GM18498 (cell line): ENCODE measurements around the gene AGO1.
"Not testable (repeated sequence)": the region's sequence is repeated elsewhere in the genome, so short reads cannot be mapped to it uniquely, and the experiment has no call there.

ENCODE experiments used
- ATAC-seq: cut with Tn5 transposase; IDR thresholded peaks from one replicate; pipeline ENCODE4 v1.9.1; 2021; ENCODE audit warnings: mild to moderate bottlenecking, moderate library complexity; ENCODE audit not compliant: unreplicated experiment

Gene AGO1

DNA sequence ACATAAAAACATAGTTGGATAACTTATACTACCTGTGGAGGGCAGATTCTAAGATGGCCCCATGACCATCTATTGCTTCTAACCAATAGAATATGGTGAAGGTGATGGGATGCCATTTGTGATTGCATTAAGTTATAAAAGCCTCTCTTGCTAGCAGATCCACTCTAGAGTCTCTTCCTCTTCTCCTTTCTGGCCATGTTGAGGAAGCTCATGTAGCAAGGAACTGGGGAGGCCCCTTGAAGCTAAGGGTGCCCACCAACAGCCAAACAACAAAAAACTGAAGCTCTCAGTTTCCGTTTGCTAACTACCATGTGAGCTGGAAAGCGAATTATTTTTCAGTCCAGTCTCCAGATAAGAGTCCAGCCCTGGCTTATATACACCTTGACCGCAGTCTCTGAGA is 16.0 kb upstream of the AGO1 start:
- no peak for ATAC-seq

DNA sequence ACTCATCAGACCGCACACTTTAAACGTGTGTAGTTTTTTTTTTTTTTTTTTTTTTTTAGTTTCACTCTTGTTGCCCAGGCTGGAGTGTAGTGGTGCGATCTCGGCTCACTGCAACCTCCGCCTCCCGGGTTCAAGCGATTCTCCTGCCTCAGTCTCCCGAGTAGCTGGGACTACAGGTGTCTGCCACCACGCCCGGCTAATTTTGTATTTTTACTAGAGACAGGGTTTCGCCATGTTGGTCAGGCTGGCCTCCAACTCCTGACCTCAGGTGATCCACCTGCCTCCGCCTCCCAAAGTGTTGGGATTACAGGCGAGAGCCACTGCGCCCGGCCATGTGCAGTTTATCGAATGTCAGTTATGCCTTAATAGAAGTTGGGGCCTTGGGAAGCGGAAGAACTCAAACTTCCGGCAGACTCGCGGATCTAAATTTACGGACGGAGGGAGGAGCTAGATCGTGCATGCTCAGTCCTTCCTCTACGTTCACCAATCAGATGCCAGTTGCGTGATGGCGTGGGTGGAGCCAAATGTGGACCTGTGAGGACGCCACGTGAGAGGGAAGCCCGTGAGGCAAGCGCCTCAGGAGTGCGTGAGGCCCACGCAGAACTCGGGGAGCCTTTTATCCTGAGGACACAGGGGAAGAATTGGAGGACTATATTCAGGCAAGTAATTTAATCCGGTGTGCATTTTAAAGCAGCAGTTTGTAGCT is 13.6 kb upstream of the AGO1 start:
- not testable (repeated sequence) for ATAC-seq

DNA sequence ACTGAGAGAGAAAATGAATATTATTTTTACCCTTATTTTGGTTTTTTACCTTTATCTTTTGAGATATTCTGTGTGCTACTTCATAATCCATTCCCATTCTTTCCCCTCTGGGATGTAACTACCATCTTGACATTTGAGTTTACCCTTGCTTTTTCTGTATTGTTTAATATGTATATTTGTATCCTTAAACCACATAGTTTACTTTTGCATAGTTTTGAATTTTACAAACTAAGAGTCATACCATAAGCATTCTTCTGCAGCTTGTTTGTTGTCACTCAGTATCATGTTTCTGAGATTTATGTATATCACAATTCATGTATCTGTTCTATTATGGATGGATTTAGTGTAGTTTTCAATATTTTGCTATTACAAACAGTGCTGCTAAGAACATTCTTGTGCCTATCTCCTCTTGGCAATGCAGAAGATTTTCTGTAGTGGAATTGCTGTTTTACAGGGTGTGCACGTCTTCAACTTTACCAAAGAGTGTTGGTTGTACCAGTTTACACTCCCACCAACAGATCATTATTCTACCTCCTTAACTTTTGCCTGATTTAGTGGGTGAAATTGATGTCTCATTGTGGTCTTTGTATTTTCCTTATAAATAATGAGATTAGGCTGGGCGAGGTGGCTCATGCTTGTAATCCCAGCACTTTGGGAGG is 12.2 kb upstream of the AGO1 start:
- ATAC-seq = no peak

DNA sequence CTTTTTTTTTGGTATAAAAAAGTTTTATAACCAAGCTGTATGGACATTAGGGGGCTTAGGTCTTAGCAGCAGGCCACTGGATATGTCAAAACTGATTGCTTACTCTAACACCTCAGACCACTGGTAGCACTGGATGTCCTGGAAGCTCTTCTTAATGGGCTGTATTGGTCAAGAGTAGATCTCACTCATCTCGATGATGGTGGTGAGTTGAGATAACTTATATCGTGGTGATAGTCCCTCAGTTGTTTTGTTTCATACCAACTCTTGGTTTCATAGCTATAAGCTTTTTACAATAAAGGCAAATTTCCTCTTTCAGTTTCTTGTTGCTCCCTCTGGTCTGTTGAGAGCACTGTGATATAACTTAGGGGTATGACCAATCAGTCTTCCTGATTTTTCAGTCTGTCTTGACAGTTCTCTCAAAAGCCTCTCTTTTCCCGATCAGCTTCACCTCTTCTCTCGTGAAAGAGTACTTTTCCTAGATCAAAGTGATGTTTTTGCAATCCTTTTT is 9.7 kb upstream of the AGO1 start:
- ATAC-seq = no peak

DNA sequence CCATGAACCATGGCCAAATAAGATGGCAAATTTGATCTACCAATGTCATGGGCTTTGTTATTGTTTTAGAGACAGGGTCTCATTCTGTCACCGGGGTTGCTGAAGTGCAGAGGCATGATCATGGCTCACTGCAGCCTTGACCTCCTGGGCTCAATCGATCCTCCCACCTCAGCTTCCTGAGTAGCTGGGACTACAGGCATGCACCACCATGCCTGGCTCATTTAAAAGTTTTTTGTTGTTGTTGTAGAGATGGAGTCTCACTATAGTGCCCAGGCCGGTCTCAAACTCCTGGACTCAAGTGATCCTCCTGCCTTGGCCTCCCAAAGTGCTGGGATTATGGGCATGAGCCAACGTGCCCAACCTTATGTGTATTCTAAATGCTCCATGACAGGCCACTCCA is 8.9 kb upstream of the AGO1 start:
- not testable (repeated sequence) for ATAC-seq

DNA sequence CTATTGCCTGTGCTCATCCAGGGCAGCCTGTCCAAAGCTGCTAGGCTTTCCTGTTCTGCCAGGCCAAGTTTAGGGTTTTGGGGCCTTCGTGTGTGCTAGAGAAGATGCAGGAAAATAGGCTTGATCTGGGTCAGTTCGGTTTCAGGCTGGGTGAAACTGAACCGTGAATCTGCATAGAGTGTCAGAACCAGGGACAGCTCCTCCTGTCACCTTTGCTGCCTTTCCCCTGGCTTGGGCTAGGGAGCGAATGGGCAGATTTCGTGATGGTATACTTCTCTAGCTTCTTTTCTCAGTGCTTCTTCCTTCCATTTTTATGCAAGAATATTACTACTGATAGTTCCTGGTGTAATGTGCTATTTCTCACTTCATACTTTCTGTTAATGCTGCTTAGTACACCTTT is 6.0 kb upstream of the AGO1 start:
- no peak for ATAC-seq

DNA sequence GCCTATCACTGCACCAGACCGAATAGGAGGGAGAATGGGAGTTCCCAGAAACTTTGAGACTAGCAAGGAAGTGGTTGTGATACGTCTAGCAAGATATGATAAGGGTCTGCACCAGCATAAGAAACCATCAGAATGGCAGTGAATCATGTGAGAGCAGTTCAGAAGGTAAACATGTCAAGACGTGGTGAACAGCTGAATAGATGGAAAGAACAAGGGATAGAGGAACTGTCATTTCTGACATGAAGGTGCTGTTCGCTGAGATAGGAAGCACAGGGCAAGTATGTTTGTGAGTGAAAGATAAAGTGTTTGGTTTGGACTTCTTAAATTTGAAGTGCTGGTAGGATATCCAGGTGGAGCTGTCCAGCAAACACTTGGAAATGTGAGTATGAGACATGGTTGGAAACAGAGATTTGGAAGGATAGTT is 1.1 kb upstream of the AGO1 start:
- no peak for ATAC-seq

DNA sequence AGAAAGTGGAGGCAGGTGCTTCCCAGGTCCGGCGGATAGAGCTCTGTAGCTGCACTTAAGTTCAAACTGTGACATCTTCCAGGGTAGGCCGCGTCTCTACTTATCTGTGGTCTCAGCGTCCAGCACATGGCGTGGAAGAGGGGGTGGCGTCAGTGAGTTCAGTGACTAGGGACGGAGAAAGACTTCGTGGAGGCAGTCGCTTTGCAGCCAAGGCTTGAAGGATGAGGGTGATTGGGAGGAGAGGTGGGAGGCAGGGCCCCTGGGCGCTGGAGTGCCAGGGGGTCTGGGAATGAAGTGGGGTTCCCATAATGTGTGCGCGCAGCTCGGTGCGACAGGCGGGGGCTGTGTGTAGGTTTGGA is 444 bp upstream of the AGO1 start:
- no peak for ATAC-seq

DNA sequence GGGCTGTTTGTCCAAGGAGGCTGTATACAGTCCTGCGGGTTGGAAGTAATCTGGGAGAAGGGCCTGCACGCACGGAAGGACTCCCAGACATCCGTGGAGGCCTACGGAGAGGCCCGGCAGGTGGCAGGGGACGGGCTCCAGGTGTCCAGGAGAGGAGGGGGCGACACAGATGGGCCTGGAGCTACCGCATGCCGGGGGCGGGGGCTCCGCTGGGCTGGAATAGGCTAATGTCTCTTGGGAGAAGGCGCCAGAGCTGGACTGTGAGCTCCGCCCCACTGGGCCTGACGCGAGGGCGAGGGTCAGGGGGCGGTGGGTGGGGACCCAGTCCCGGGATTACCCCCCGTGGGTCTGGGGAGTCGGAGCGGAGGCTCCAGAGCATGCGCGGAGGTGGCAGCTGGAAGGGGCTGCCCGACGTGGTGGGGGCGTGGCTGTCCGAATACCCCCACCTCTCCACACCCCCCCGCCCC is 659 bp downstream of the AGO1 start:
- ATAC-seq = peak; percentile 25

DNA sequence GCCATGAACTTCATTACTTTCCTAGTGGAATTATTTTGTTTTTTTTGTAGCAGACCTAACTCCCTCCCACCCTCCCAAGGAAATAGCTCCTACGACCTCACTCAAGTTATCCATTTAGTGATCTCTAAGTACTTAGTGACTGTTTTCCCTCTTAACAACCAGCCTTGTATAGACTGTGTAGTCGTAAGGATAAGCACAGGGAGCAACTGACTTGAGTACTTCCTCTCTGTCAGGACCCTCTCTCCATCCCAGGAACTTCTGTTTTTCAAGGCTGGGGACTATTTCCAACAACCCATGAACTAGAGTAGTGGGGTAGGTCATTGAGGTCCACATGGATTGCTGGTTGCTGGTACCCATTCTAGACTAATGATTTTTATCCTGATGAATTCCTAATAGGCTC is 1.9 kb downstream of the AGO1 start:
- no peak for ATAC-seq

DNA sequence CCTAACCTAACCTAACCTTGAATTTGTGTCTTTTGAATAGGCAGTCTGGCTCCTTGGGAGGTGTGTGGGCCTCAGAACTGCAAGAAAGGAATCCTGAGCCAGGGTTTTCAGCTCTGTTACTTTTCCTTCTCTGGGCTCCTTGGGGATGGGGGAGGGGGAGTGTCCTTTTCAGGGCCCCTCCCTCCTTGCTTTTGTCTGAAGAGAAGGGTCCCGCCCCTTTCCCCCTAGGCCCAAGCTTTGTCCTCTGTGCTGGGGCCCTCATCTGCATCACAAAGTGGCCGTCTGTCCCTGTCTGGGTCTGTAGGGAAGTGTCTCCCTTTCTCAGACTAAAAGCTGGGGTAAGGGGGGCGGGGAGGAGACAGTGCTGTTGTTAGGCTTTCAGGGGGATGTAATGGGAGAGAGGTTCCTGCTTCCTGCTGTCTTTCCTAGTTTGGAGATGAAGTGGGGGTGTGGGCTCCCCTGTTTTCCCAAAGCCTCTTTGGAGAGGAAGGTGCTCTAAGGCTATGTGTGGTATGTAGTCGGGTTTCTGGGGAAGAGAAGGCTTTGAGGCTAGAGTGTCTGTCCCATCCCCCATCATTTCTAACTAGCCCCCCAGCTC is 3.1 kb downstream of the AGO1 start:
- ATAC-seq = no peak

DNA sequence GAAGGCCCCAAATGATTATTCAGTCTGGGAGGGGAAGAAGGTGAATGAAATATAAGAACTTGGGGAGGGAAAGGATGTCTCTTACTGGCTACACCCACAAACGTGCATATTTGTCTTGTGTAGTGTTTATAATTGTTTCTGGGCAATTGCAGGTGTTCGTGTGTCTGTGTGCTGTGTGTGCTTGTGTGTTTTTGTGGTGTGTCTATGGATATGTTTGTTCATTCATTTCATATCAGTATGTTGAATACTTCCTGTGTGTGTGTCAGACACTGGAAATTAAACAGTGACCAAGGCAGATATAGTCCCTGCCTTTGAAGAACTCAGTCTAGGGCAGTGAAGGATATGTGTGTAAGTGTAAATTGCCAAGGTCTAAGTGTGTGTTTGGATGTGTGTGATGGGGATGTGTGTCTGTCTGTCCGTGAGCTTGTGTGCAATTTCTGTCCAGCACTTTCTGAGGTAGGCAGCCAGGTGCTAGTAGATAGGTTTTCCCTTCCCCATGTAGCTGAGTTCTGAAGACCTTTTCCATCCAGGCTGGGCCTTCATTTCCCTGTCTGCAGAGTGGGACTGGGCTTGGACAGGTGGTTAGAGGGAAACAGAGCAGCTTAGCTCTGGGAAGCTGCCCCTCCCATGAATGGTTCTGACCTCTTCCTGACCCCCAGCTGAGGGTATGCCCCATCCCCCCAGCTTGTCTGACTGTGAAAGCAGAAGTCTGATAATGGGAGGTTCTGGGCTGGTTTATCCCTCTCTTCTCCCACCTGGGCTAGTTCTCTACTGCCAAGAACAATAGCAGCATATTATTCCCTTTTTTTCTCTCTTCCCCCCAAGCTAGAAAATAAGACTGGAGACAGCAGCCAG is 3.8 kb downstream of the AGO1 start:
- ATAC-seq = no peak

DNA sequence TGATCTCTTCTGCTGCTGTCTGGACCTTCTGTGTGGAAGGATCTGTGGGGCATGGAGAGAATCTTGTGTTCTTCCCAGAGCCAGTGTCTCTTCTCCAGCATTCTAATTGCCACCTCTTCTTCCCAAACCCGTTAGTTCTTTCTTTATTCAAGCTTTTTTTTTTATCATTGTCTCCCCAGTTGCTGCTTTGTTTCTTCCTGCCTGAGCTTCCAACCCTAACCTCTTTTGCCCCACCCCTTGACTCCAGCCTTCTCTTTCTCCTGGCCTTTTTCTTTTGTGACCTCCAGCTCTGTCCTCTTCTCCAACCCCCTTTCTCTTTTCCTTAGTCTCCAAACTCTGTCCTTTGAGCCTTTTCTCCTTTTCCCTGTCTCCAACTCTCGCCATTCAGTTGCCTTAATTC is 4.5 kb downstream of the AGO1 start:
- ATAC-seq = no peak

DNA sequence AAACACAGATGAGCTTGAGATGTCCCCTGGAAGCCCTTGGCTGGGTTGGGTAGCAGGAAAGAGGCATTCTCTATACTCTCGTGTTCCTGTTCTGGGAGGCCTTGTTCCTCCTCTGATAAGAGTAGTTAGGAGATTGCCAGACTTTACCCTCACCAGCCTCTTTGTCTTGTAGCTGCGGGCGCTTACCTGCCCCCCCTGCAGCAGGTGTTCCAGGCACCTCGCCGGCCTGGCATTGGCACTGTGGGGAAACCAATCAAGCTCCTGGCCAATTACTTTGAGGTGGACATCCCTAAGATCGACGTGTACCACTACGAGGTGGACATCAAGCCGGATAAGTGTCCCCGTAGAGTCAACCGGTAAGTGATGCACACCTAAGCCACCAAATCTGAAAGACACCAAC is 5.2 kb downstream of the AGO1 start:
- ATAC-seq = no peak

DNA sequence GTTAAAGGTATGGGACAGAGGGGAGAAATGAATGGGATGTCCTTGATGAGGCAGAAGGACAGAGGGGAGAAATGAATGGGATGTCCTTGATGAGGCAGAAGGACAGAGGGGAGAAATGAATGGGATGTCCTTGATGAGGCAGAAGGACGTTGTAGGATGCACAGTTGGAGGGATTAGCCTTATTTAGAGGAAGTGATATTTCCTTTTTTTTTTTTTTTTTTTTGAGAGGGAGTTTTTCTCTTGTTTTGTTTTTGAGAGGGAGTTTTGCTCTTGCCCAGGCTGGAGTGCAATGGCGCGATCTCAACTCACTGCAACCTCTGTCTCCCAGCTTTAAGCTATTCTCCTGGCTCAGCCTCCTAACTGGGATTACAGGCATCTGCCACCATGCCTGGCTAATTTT is 6.0 kb downstream of the AGO1 start:
- ATAC-seq = not testable (repeated sequence)

DNA sequence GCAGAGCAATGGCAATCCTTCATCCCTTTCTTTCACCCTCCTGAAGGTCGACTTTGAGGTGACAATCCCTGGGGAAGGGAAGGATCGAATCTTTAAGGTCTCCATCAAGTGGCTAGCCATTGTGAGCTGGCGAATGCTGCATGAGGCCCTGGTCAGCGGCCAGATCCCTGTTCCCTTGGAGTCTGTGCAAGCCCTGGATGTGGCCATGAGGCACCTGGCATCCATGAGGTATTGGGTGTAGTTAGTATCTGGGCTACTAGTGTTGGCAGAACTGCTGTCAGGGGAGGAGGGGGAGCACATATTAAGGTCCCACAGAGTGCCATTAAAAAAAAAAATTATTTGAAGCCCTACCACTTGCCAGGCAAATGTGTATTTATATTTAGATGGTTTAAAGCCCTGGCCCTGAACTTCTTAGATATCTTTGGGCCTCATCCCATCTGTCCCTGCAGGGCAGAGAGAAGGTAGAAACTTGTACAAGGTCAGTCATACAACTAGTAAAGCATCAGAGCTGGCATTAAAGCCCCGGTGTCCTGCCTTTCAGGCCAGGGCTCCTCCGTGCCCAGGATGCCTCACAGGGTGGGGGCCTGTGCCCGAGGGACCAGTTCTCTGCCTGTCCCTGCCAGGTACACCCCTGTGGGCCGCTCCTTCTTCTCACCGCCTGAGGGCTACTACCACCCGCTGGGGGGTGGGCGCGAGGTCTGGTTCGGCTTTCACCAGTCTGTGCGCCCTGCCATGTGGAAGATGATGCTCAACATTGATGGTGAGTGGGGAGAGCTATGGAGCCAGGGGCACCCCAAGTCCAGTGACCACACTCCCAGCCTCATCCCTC is 10.3 kb downstream of the AGO1 start:
- ATAC-seq = no peak

DNA sequence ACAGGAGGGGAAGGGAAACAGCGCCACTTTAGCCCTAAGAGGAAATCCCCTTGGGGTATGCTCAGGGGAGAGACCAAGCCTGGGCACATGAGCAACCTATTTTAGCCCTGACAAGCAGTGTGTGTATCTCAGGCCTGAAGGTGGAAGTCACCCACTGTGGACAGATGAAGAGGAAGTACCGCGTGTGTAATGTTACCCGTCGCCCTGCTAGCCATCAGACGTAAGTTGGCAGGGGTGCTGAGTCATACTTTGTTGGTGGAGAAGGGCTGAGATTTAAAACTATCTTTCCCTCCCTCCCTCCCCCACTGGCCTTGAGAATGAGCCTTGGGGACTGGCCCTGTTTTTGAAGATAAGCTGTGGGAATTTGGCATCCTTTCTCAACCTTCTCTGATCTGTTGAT is 11.2 kb downstream of the AGO1 start:
- ATAC-seq = no peak

DNA sequence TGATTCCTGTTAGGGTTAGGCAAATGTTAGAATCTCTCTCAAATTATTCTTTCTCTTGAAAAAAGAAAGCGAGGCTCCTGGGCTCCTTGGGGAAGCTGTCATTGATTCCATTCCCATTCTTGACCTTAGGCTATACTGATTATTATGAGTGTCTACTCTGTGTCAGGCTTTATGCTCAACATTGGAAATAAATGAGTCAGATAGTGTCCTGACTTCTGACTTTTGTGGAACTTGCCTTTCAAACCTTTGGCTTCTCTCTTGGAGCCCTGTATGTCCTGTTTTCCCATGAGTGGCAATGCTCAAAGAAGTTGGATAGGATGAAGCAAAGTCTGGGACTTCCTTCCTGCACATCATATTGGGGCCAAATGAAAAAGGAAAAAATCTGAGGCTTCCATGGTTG is 11.6 kb downstream of the AGO1 start:
- no peak for ATAC-seq

DNA sequence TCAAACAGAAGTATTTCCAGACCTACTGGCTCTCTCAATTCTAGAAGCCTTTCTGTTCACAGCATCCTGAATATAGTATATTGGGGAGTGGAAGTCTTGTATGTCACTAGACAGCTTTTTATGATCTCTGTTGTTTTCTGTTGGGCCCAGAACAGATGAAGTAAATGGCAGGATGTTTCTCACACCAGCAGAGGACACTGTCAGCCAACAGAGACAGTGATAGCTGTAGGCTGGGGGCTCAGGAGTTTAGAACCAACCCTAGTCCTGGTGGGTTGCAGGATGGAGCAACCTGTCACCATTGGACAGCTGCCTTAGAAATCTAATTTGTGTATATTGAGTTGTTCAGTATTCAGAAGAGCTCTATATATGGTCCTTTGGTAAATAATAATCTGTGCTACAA is 16.9 kb downstream of the AGO1 start:
- no peak for ATAC-seq

DNA sequence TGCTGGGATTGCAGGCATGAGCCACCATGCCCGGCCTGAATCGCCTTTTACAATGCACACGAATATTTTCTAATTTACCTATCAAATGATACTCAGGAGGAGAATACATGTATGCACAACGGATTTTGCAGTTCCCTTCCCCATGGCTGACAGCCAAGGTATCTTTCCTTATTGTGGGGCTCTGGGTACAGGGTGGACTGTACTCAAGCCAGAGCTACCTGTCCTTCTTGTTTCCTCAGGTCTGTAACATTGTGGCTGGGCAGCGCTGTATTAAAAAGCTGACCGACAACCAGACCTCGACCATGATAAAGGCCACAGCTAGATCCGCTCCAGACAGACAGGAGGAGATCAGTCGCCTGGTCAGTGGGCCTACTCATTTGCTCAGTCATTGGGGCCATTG is 18.2 kb downstream of the AGO1 start:
- no peak for ATAC-seq
